ENCODE results near the gene COX4I2. TPM values are rescaled to one million over a fixed set of nuclear protein-coding genes. Genes with fewer than 3 reads are reported as not detected.

COX4I2 gene
- total and polyA plus RNA-seq, 2 of the 4 experiments (the other 2 are of a cell fraction), result not detected

DNA sequence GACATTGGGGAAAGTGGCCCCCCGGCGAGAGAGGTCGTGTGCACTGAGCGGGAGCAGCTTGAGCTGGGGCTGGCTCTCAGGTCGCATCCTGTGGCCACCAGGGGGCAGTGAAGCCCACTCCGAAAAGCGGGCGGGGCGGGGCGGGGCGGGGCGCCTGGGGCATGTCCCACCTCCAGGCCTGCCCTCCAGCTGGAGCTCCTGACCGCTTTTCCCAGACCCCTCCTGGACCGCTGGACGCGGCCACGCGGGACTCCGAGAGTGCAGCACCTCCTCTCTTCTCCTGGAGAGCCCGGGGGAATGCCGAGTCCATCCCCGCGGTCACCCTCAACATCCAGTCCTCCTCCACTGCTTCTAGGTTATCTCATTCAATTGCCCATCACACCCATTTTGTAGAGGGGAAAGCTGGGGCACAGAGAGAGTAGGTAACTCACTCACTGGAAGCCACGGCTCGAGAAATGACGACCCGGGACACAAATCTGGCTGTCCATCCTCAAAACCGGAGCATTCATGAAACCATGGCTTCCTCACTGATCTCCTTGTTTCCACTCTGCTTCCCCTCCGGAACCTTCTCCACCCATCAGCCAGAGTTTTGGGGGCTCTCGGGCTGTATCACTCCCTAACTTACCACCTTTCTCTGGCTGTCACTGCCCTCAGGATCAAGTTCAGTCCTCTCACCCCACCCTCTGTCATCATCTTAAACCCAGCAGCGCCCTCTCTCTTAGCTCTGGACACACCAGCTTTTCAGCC, 24.1 kb downstream of the COX4I2 start:
- intact Hi-C loops (cut with micrococcal nuclease) (loop anchor here (1.0 kb wide), 2 partner anchors 62 to 151 kb away; no protein-coding TSS in a partner anchor), dilution Hi-C loops (cut with HindIII; ENCODE audit: low sequenced_read_pairs, unreplicated experiment) (no loop called here), in situ Hi-C loops (cut with MboI; ENCODE audit: low sequenced_read_pairs) (loop anchor here (5.0 kb wide), 1 partner anchor 61 kb away; the partner anchor contains the start of gene BCL2L1)
- Histone ChIP-seq H2AFZ (replicated peaks; ENCODE audit: low read length, poor library complexity) (peak overlapping the region; percentile 93), H3K14ac (replicated peaks; ENCODE audit: low read depth, low read length) (peak overlapping the region; percentile 98), H3K4ac (ENCODE audit: low read depth, low read length) (peak overlapping the region; percentile 95), H4K5ac (ENCODE audit: low read depth, low read length) (peak overlapping the region; percentile 95), H3K56ac (ENCODE audit: extremely low read depth, insufficient read depth, low read length) (peak overlapping the region; percentile 81; the same call in 1 of the 2 replicates), H3K9me3 (ENCODE audit: control insufficient read depth, insufficient read depth, low read length) (no peaks in the 10 kb centered on the region), H3K4me3 (ENCODE audit: insufficient read depth, low read depth, low read length) (peak overlapping the region; percentile 43), H4K20me1 (ENCODE audit: insufficient read depth, low read length) (peaks cover 13% of the 10 kb centered on the region; the same call in 1 of the 2 replicates), H3K4me1 (ENCODE audit: control insufficient read depth, insufficient read depth, low read length) (peaks cover 17% of the 10 kb centered on the region), H3K79me1 (ENCODE audit: low read depth in 1 of 2, low read length in 2 of 2) (peaks cover 10 to 53% of the 10 kb centered on the region in 2 experiments; a peak in 3 of 4 replicates), H2BK20ac (ENCODE audit: low read depth, low read length) (peak overlapping the region; percentile 75; the same call in 1 of the 2 replicates), H3K23ac (ENCODE audit: low read depth, low read length) (peak overlapping the region; percentile 96), H3K27ac (ENCODE audit: insufficient read depth, low read length) (peak overlapping the region; percentile 56), H3K4me2 (ENCODE audit: low read depth, low read length) (peak overlapping the region; percentile 93), H2BK120ac (ENCODE audit: low read depth, low read length) (peak overlapping the region; percentile 90), H3K9ac (ENCODE audit: low read depth, low read length) (peak overlapping the region; percentile 75), H2AK5ac (ENCODE audit: low read depth, low read length) (peak overlapping the region; percentile 96), H3K18ac (ENCODE audit: low read depth, low read length) (peak overlapping the region; percentile 90), H2BK15ac (ENCODE audit: low read depth, low read length) (peak overlapping the region; percentile 95; the same call in 1 of the 3 replicates), H3K9me1 (ENCODE audit: insufficient read depth, low read length) (peaks cover 23% of the 10 kb centered on the region), H4K91ac (ENCODE audit: insufficient read depth, low read depth, low read length) (peak overlapping the region; percentile 89), H3K27me3 (ENCODE audit: control insufficient read depth, insufficient read depth, low read length) (no peaks in the 10 kb centered on the region), H3K36me3 (ENCODE audit: control insufficient read depth, insufficient read depth, low read length) (peaks cover 19% of the 10 kb centered on the region), H2AK9ac (replicated peaks; ENCODE audit: low read depth, low read length, poor library complexity) (peak overlapping the region; percentile 96), H2BK5ac (ENCODE audit: low read depth, low read length, poor library complexity, severe bottlenecking) (peak overlapping the region; percentile 75), H4K8ac (ENCODE audit: low read depth in 2 of 2, low read length in 2 of 2) (peak overlapping the region; percentile 84 to 100)
- peak; percentile 85 for ATAC-seq (ENCODE audit: low read depth)
- no TSS peak for BruUV-seq (replicated peaks)
- POLR2A ChIA-PET (ENCODE audit: unreplicated experiment), result interaction anchor here (0.9 to 1.4 kb wide), 4 partner anchors 56 to 61 kb away, joined by 3 to 6 read pairs (median 4); no protein-coding TSS in a partner anchor
- CTCF ChIA-PET, result interaction anchor here (0.6 to 5.0 kb wide), 15 partner anchors 9 to 172 kb away, joined by 3 to 59 read pairs (median 4); partner anchors contain the start of gene BCL2L1
- TF ChIP-seq MAZ (IDR thresholded peaks at IDR 0.05; ENCODE audit: borderline replicate concordance, low read depth, low read length) (peak; percentile 87), FOS (IDR thresholded peaks at IDR 0.05; ENCODE audit: low read depth, low read length) (no peak), RFX5 (IDR thresholded peaks at IDR 0.05; ENCODE audit: low read depth, low read length) (no peak), RAD21 (IDR thresholded peaks at IDR 0.05; ENCODE audit: low read length) (peak; percentile 63), SMC3 (IDR thresholded peaks at IDR 0.05; ENCODE audit: low read depth, low read length) (peak; percentile 72), MAFK (IDR thresholded peaks at IDR 0.05; ENCODE audit: low read depth, low read length) (no peak), MXI1 (IDR thresholded peaks at IDR 0.05; ENCODE audit: borderline replicate concordance, low read depth, low read length) (no peak), POLR2A (IDR thresholded peaks at IDR 0.05; ENCODE audit: low read depth, low read length) (no peak)
- TF ChIP-seq, protein P1, sequence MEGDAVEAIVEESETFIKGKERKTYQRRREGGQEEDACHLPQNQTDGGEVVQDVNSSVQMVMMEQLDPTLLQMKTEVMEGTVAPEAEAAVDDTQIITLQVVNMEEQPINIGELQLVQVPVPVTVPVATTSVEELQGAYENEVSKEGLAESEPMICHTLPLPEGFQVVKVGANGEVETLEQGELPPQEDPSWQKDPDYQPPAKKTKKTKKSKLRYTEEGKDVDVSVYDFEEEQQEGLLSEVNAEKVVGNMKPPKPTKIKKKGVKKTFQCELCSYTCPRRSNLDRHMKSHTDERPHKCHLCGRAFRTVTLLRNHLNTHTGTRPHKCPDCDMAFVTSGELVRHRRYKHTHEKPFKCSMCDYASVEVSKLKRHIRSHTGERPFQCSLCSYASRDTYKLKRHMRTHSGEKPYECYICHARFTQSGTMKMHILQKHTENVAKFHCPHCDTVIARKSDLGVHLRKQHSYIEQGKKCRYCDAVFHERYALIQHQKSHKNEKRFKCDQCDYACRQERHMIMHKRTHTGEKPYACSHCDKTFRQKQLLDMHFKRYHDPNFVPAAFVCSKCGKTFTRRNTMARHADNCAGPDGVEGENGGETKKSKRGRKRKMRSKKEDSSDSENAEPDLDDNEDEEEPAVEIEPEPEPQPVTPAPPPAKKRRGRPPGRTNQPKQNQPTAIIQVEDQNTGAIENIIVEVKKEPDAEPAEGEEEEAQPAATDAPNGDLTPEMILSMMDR (conservative IDR thresholded peaks at IDR 0.05; ENCODE audit: low read depth, low read length), result peak; percentile 69
- DNase-seq, result peak; percentile 54
- WGBS, 2 experiments (ENCODE audit: extremely low coverage in 2 of 2, insufficient read length in 1 of 2), result 8% methylated on average over 22 of the region's 31 CpGs; no CpG with 5 or more reads in 1 of the 2 experiments
